AG04449 (cell line): Measurements from ENCODE around the gene PROX1.

ENCODE experiments used
- CTCF ChIA-PET: fragments of 350-600 bp; formaldehyde crosslinking; extraction: SDS; loops from one replicate; lab custom pipeline; 2021; ENCODE audit warnings: antibody characterized with exemption; lab: Yijun Ruan, JAX
- POLR2A ChIA-PET: fragments of 400-600, 350-600 bp; formaldehyde crosslinking; extraction: SDS; loops from one replicate; lab custom pipeline; 2020; ENCODE audit warnings: antibody characterized with exemption, inconsistent platforms; lab: Yijun Ruan, JAX
- DNase-seq: peaks from one replicate; pipeline ENCODE4 v3.0.0-alpha.2; 2010; ENCODE audit warnings: low read depth, low spot score
- H3K4me3 ChIP-seq: 2 replicates; pipeline ENCODE4 v1.5.1; 2011; ENCODE audit warnings: low read depth, mild to moderate bottlenecking, control low read depth, low read length
- CTCF ChIP-seq: IDR thresholded peaks from one replicate; pipeline ENCODE4 v1.5.1; 2011; ENCODE audit warnings: mild to moderate bottlenecking, moderate library complexity, low read length, control low read depth, inconsistent platforms; ENCODE audit not compliant: insufficient read depth; ENCODE audit errors: missing control alignments

The PROX1 gene

GRCh38 chr1:213996320-213997037, 8.7 kb downstream of the PROX1 start:
- POLR2A ChIA-PET, result no interaction called here
- no peak for TF ChIP-seq CTCF
- H3K4me3 ChIP-seq, result no peak overlapping the region
- DNase-seq, result no peak
- CTCF ChIA-PET, result no interaction called here

- POLR2A ChIA-PET, result no interaction called here
These were observed 9.4 kb downstream of the PROX1 start for GRCh38 chr1:213997038-213997771.

GRCh38 chr1:213997772-213998107, 10.0 kb downstream of the PROX1 start:
- H3K4me3 ChIP-seq, result no peak overlapping the region
- ChIA-PET CTCF (no interaction called here), POLR2A (no interaction called here)
- no peak for TF ChIP-seq CTCF
- DNase-seq, result no peak

More at GRCh38 chr1:213997038-213997771, 9.4 kb downstream of the PROX1 start:
- DNase-seq, result no peak
- no peak overlapping the region for H3K4me3 ChIP-seq
- no peak for TF ChIP-seq CTCF
- CTCF ChIA-PET, result no interaction called here

GRCh38 chr1:213998785-213999184, 11.0 kb downstream of the PROX1 start:
- no peak overlapping the region for H3K4me3 ChIP-seq
- POLR2A ChIA-PET, result no interaction called here
- TF ChIP-seq CTCF, result no peak
- DNase-seq, result no peak
- CTCF ChIA-PET, result no interaction called here

GRCh38 chr1:213999732-214000131, 12.0 kb downstream of the PROX1 start:
- no peak overlapping the region for H3K4me3 ChIP-seq
- no peak for TF ChIP-seq CTCF
- POLR2A ChIA-PET, result no interaction called here
- DNase-seq, result no peak
- CTCF ChIA-PET, result no interaction called here

- no peak for TF ChIP-seq CTCF
- ChIA-PET CTCF (no interaction called here), POLR2A (no interaction called here)
- no peak for DNase-seq
- H3K4me3 ChIP-seq, result no peak overlapping the region
These were observed 14.3 kb downstream of the PROX1 start for GRCh38 chr1:214002060-214002459.
